Neuronal stem cell (in vitro differentiated cells): ENCODE data around the gene RIBC1.
"Not testable (repeated sequence)": the region's sequence is repeated elsewhere in the genome, so short reads cannot be mapped to it uniquely, and the experiment has no call there.

Experiments used
- DNase-seq: peaks from one replicate; pipeline ENCODE4 v3.0.0-alpha.2; 2013; ENCODE audit warnings: low spot score
- H2AFZ ChIP-seq: one replicate; pipeline ENCODE4 v1.6.1; 2013; ENCODE audit warnings: mild to moderate bottlenecking, low read length, inconsistent platforms
- H2AK5ac ChIP-seq: 2 replicates; pipeline ENCODE4 v1.6.1; 2013; ENCODE audit warnings: low read depth, mild to moderate bottlenecking, inconsistent platforms, low read length, moderate library complexity, mixed read lengths
- H2BK120ac ChIP-seq: 2 replicates; pipeline ENCODE4 v1.6.1; 2013; ENCODE audit warnings: low read depth, mild to moderate bottlenecking, inconsistent platforms, low read length, moderate library complexity, mixed read lengths
- H2BK12ac ChIP-seq: one replicate; pipeline ENCODE4 v1.6.1; 2013; ENCODE audit warnings: low read length, inconsistent platforms
- H2BK15ac ChIP-seq: 2 replicates; pipeline ENCODE4 v1.6.1; 2013; ENCODE audit warnings: mild to moderate bottlenecking, low read length, inconsistent platforms, mixed read lengths
- H2BK5ac ChIP-seq: one replicate; pipeline ENCODE4 v1.6.1; 2013; ENCODE audit warnings: inconsistent platforms, mild to moderate bottlenecking, low read length, moderate library complexity
- H3K14ac ChIP-seq: one replicate; pipeline ENCODE4 v1.6.1; 2013; ENCODE audit warnings: low read length, inconsistent platforms
- H3K18ac ChIP-seq: 2 replicates; pipeline ENCODE4 v1.6.1; 2013; ENCODE audit warnings: low read length, inconsistent platforms
- H3K23ac ChIP-seq: 2 replicates; pipeline ENCODE4 v1.6.1; 2013; ENCODE audit warnings: low read depth, mild to moderate bottlenecking, mixed read lengths, low read length, inconsistent platforms; ENCODE audit not compliant: poor library complexity
- H3K27ac ChIP-seq: replicated peaks from 3 replicates; pipeline ENCODE4 v1.5.1; 2013; ENCODE audit warnings: low read length, inconsistent platforms
- H3K27me3 ChIP-seq, 3 experiments: 2 replicates each; pipeline ENCODE4 v1.6.1; 2013; ENCODE audit warnings: low read length in 3 of 3, mild to moderate bottlenecking in 2 of 3, inconsistent platforms in 1 of 3, low read depth in 1 of 3, mixed read lengths in 1 of 3, moderate library complexity in 1 of 3; ENCODE audit not compliant: control insufficient read depth in 3 of 3, insufficient read depth in 3 of 3
- H3K36me3 ChIP-seq, 2 donors: replicated peaks in 1 of 2; 2 replicates each; pipeline ENCODE4 v1.6.1; 2013; ENCODE audit warnings: low read length in 2 of 2; ENCODE audit not compliant: control insufficient read depth in 2 of 2, insufficient read depth in 2 of 2
- H3K4ac ChIP-seq: 2 replicates; pipeline ENCODE4 v1.6.1; 2013; ENCODE audit warnings: inconsistent platforms, mild to moderate bottlenecking, low read length, moderate library complexity
- H3K4me1 ChIP-seq, 2 donors: 1 replicate in 1 of 2; 2 replicates in 1 of 2; pipeline ENCODE4 v1.6.1; 2013; ENCODE audit warnings: low read length in 2 of 2, low read depth in 1 of 2; ENCODE audit not compliant: control insufficient read depth in 2 of 2, insufficient read depth in 1 of 2
- H3K4me2 ChIP-seq: one replicate; pipeline ENCODE4 v1.6.1; 2013; ENCODE audit warnings: mild to moderate bottlenecking, low read length, inconsistent platforms; ENCODE audit not compliant: insufficient read depth, poor library complexity, severe bottlenecking
- H3K4me3 ChIP-seq, 2 donors: 2 replicates each; pipeline ENCODE4 v1.5.1; 2013; ENCODE audit warnings: low read length in 2 of 2, mild to moderate bottlenecking in 2 of 2, inconsistent platforms in 1 of 2, moderate library complexity in 1 of 2
- H3K79me1 ChIP-seq: one replicate; pipeline ENCODE4 v1.6.1; 2013; ENCODE audit warnings: low read depth, mild to moderate bottlenecking, inconsistent platforms, low read length, moderate library complexity
- H3K9ac ChIP-seq: one replicate; pipeline ENCODE4 v1.6.1; 2013; ENCODE audit warnings: mild to moderate bottlenecking, low read depth, low read length, inconsistent platforms; ENCODE audit not compliant: poor library complexity
- H3K9me3 ChIP-seq, 2 donors: replicated peaks in 1 of 2; 2 replicates each; pipeline versions ENCODE3 to v1.6.1; 2013; ENCODE audit warnings: low read length in 2 of 2, mild to moderate bottlenecking in 2 of 2, inconsistent platforms in 1 of 2, low read depth in 1 of 2, mixed read lengths in 1 of 2, moderate library complexity in 1 of 2; ENCODE audit not compliant: control insufficient read depth in 2 of 2, insufficient read depth in 1 of 2
- H4K8ac ChIP-seq: one replicate; pipeline ENCODE4 v1.6.1; 2013; ENCODE audit warnings: low read depth, mild to moderate bottlenecking, inconsistent platforms, low read length, moderate library complexity
- H4K91ac ChIP-seq: one replicate; pipeline ENCODE4 v1.6.1; 2013; ENCODE audit warnings: low read length, low read depth, mild to moderate bottlenecking, inconsistent platforms; ENCODE audit not compliant: poor library complexity
- WGBS, 2 donors: extraction: QIAGEN DNeasy Blood & Tissue Kit; methylation state at CpG; one replicate each; pipeline ENCODE4 v1.1.7; 2013; ENCODE audit warnings: missing lambda C conversion rate in 2 of 2, mixed read lengths in 1 of 2; ENCODE audit not compliant: insufficient read length in 2 of 2, insufficient replicate concordance in 1 of 2; ENCODE audit errors: extremely low coverage in 2 of 2; 5-methylcytosine and 5-hydroxymethylcytosine counted together

The RIBC1 gene

DNA sequence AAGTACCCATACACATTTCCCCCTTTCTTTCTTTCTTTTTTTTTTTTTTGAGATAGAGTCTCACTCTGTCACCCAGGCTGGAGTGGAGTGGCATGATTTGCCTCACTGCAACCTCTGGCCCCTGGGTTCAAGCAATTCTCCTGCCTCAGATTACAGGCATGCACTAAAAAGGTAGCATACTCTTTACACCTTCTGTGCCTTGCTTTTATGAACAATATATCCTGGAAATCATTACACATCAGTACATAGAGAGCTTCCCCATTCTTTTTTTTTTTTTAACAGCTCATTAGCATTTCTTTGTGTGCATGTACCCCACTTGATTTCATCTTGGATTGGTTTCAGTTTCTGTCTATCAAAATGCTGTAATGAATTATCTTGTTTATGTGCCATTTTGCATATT is 30.1 kb downstream of the RIBC1 start:
- no peaks in the 10 kb centered on the region for H3K4me1 ChIP-seq
- H2BK5ac ChIP-seq: no peak overlapping the region
- H2AFZ ChIP-seq: no peak overlapping the region
- H3K4me3 ChIP-seq: no peak overlapping the region
- H3K79me1 ChIP-seq: no peaks in the 10 kb centered on the region
- H4K91ac ChIP-seq: no peak overlapping the region
- no peak overlapping the region for H2BK120ac ChIP-seq
- no peak overlapping the region for H2BK12ac ChIP-seq
- H3K14ac ChIP-seq: no peak overlapping the region
- no peak overlapping the region for H3K18ac ChIP-seq
- H3K27me3 ChIP-seq: peaks cover 0 to 6% (median 0%) of the 10 kb centered on the region in 3 experiments
- H3K23ac ChIP-seq: no peak overlapping the region
- H3K9me3 ChIP-seq: no peaks in the 10 kb centered on the region
- H3K27ac ChIP-seq: no peak overlapping the region
- no peak overlapping the region for H3K4me2 ChIP-seq
- no peak for DNase-seq
- no peak overlapping the region for H3K9ac ChIP-seq
- no peak overlapping the region for H2BK15ac ChIP-seq
- H3K36me3 ChIP-seq: no peaks in the 10 kb centered on the region
- no peak overlapping the region for H2AK5ac ChIP-seq
- no peak overlapping the region for H3K4ac ChIP-seq
- H4K8ac ChIP-seq: no peak overlapping the region

DNA sequence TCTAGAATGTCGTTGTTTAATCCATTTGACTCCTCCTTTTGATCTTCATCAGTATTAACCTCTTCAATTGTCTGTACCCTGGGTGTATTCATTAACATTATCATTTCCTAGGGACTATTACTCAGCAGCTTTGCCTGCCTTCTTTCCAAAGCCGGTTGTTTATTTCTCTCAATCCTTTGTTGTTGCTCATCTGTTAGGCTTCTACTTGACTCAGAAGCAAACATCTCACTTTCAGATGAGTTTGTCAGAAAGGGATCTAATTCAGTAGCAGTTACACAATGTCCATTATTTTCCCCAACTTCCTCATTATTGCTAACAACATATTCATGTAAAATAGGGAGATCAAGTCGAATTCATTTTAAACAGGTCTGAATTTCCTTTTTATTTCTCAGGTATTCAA is 33.6 kb downstream of the RIBC1 start:
- no peak overlapping the region for H2BK15ac ChIP-seq
- no peak overlapping the region for H3K4ac ChIP-seq
- no peak overlapping the region for H2BK12ac ChIP-seq
- no peak overlapping the region for H4K91ac ChIP-seq
- no peak overlapping the region for H3K14ac ChIP-seq
- no peaks in the 10 kb centered on the region for H3K27me3 ChIP-seq
- no peak overlapping the region for H3K4me2 ChIP-seq
- H3K9ac ChIP-seq: no peak overlapping the region
- DNase-seq: no peak
- no peak overlapping the region for H2BK5ac ChIP-seq
- H3K4me1 ChIP-seq: no peaks in the 10 kb centered on the region
- H2AK5ac ChIP-seq: no peak overlapping the region
- no CpG with 5 or more reads among the region's 3 CpGs for WGBS, 2 donors
- no peaks in the 10 kb centered on the region for H3K9me3 ChIP-seq
- no peaks in the 10 kb centered on the region for H3K79me1 ChIP-seq
- no peak overlapping the region for H3K23ac ChIP-seq
- no peak overlapping the region for H4K8ac ChIP-seq
- H3K27ac ChIP-seq: no peak overlapping the region
- H3K4me3 ChIP-seq: no peak overlapping the region
- no peak overlapping the region for H3K18ac ChIP-seq
- H2AFZ ChIP-seq: no peak overlapping the region
- no peak overlapping the region for H2BK120ac ChIP-seq
- no peaks in the 10 kb centered on the region for H3K36me3 ChIP-seq

DNA sequence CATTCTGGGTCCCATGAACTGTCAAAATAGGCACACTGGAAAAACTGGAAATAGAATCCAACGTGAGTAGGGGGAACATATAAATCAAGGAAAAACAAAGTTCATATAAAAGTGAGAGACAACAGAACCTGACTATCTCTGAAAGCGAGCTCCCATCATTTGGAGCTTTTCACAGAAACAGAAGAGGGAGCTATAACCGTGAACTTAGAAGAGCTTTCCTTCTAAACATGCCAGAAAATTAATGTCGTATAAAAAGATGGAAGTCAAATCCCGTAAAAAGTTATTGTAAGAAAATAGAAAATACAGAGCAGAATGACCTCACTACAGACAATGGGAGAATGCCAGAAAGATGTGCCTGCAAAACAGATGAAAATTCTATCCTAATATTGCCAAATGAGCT is 35.4 kb downstream of the RIBC1 start:
- no peak overlapping the region for H4K8ac ChIP-seq
- no peak overlapping the region for H4K91ac ChIP-seq
- no peak overlapping the region for H3K4ac ChIP-seq
- H3K4me3 ChIP-seq: no peak overlapping the region
- no peak overlapping the region for H2BK120ac ChIP-seq
- H2BK5ac ChIP-seq: no peak overlapping the region
- H3K9ac ChIP-seq: no peak overlapping the region
- H3K18ac ChIP-seq: no peak overlapping the region
- no peak overlapping the region for H3K4me2 ChIP-seq
- no peak overlapping the region for H3K23ac ChIP-seq
- DNase-seq: no peak
- H3K9me3 ChIP-seq: no peaks in the 10 kb centered on the region
- H2AK5ac ChIP-seq: no peak overlapping the region
- H3K79me1 ChIP-seq: no peaks in the 10 kb centered on the region
- H3K27ac ChIP-seq: no peak overlapping the region
- H2BK15ac ChIP-seq: no peak overlapping the region
- no peak overlapping the region for H2BK12ac ChIP-seq
- H3K4me1 ChIP-seq: no peaks in the 10 kb centered on the region
- no peaks in the 10 kb centered on the region for H3K36me3 ChIP-seq
- H2AFZ ChIP-seq: no peak overlapping the region
- WGBS, 2 donors: no CpG with 5 or more reads among the region's 5 CpGs
- no peak overlapping the region for H3K14ac ChIP-seq
- H3K27me3 ChIP-seq: no peaks in the 10 kb centered on the region

DNA sequence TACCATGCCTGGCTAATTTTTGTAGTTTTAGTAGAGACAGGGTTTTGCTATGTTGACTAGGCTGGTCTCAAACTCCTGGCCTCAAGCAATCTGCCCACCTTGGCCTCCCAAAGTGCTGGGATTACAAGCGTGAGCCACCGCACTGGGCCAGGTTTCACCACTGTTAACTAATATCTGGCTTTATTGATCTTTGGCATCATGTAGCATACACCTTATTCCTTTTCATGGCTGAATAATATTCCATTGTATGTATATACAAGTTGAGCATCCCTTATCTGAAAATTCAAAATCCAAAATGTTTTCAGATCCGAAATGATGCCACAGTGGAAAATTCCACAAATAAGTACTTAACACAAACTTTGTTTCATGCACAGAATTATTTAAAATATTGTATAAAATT is 46.0 kb downstream of the RIBC1 start:
- not testable (repeated sequence) for H2BK15ac ChIP-seq

More for the DNA sequence above, 46.0 kb downstream of the RIBC1 start:
- H4K8ac ChIP-seq, H3K4me1 ChIP-seq, H3K36me3 ChIP-seq, H2AK5ac ChIP-seq, H3K18ac ChIP-seq, H3K4me2 ChIP-seq, H3K9me3 ChIP-seq, H3K27ac ChIP-seq, H2BK12ac ChIP-seq, H2BK120ac ChIP-seq, H2BK5ac ChIP-seq, H3K14ac ChIP-seq, H3K79me1 ChIP-seq, H4K91ac ChIP-seq, DNase-seq, H3K27me3 ChIP-seq, H3K4me3 ChIP-seq, H3K9ac ChIP-seq, H2AFZ ChIP-seq, H3K23ac ChIP-seq, H3K4ac ChIP-seq: not testable (repeated sequence)
- WGBS, 2 donors: no CpG with 5 or more reads among the region's 3 CpGs
